Dendritic cell treated with granulocyte-macrophage colony-stimulating factor and Interleukin-4, amounts not matched to agents 40 ng/mL and 50 ng/mL, for 4 days (primary cell): Measurements from ENCODE around the gene FRMD6.

Source experiments
- H3K27ac Mint-ChIP-seq: one replicate; pipeline ENCODE4 v1.8.0; 2022; ENCODE audit warnings: mild to moderate bottlenecking, mixed read lengths
- H3K27me3 Mint-ChIP-seq: one replicate; pipeline ENCODE4 v1.8.0; 2022; ENCODE audit warnings: mild to moderate bottlenecking, mixed read lengths
- H3K36me3 Mint-ChIP-seq: one replicate; pipeline ENCODE4 v1.8.0; 2022; ENCODE audit warnings: low read depth, mixed read lengths
- H3K4me1 Mint-ChIP-seq: one replicate; pipeline ENCODE4 v1.8.0; 2022; ENCODE audit warnings: low read depth, mixed read lengths
- H3K4me3 Mint-ChIP-seq: one replicate; pipeline ENCODE4 v1.8.0; 2022; ENCODE audit warnings: mild to moderate bottlenecking, moderate library complexity, mixed read lengths
- H3K9me3 Mint-ChIP-seq: one replicate; pipeline ENCODE4 v1.8.0; 2022; ENCODE audit warnings: mixed read lengths
- intact Hi-C: fragments of 100-400 bp; cut with micrococcal nuclease; formaldehyde crosslinking; loops from one replicate; pipeline ENCODE4 v1.15.0; 2022

Gene FRMD6

DNA sequence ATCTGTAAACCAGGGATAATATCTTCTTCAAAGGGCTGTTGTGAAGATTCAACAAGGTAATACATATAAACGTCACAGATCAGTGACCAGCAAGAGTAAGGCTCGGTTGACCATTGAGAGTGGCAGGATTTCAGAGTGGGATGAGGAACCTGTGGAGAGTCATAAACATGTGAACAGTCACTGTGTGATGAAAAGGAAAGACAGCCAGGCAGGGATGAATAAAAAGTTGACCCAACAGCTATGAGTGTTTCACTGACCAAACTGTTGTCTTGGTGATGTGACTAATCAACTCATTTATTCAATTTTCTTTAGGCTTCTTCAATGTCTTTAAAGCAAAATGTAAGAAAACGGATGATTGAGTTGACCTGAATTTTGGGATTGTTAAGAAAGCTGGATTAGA, 8.6 kb upstream of the FRMD6 start:
- intact Hi-C loops, result no loop called here
- H3K27me3 Mint-ChIP-seq, result peaks cover 2% of the 10 kb centered on the region
- no peaks in the 10 kb centered on the region for H3K9me3 Mint-ChIP-seq
- no peak overlapping the region for H3K27ac Mint-ChIP-seq
- no peaks in the 10 kb centered on the region for H3K36me3 Mint-ChIP-seq
- H3K4me3 Mint-ChIP-seq, result no peak overlapping the region
- H3K4me1 Mint-ChIP-seq, result no peaks in the 10 kb centered on the region

DNA sequence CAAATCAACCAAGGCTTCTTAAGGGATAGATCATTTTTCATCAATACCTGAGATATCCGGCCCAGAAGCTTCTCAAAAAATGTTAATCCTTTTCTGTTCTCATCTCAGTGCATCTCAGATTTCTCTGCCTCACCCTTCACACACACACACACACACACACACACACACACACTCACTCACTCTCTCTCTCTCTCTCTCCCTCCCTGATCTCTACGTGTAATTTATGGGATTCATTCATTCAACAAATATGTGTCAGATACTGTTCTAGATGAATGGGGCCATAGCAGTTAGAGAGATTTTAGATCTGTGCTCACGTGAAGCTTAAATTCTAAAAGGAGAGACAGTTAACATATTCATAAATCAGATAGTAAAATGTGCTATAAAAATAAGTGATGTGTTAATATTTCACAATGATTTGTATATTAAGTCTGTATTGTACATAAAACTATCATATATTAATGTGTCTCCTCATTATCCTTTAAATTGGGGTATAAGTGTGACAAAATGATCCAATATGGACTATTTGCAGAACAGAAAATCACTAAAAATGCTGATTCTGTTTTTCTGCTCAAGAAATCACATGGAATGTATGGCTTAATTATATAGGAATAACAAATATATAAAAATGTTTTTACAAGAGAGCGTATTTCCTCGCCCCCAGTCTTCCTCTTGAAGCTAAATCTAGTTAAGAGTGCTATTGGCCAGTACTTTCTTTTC, 7.3 kb upstream of the FRMD6 start:
- intact Hi-C loops, result no loop called here
- no peak overlapping the region for H3K27ac Mint-ChIP-seq

DNA sequence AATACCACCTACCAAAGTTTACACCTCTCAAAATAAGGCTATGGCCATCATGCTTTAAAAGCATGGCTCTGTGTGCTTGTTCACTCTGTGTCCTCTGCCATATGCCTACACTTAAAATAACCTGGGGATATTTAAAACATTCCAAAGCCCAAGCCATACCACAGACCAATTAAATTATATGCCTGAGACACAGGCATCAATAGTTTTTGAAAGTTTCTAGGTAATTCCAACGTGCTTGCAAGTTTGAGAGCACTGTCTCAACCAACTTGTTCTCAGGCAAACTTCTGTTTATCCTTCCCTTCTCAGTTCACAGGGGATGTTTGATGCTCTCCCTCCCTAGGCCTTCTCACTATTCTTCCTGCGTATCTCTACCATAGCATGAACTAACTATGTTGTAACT, 3.4 kb upstream of the FRMD6 start:
- peaks cover 15% of the 10 kb centered on the region for H3K4me1 Mint-ChIP-seq
- peaks cover 7% of the 10 kb centered on the region for H3K36me3 Mint-ChIP-seq
- no peaks in the 10 kb centered on the region for H3K9me3 Mint-ChIP-seq
- intact Hi-C loops, result no loop called here
- H3K27me3 Mint-ChIP-seq, result peaks cover 10% of the 10 kb centered on the region
- H3K27ac Mint-ChIP-seq, result no peak overlapping the region
- H3K4me3 Mint-ChIP-seq, result no peak overlapping the region

More for the DNA sequence above, 7.3 kb upstream of the FRMD6 start:
- Mint-ChIP-seq H3K36me3 (no peaks in the 10 kb centered on the region), H3K9me3 (no peaks in the 10 kb centered on the region), H3K27me3 (no peaks in the 10 kb centered on the region), H3K4me3 (no peak overlapping the region), H3K4me1 (no peaks in the 10 kb centered on the region)

DNA sequence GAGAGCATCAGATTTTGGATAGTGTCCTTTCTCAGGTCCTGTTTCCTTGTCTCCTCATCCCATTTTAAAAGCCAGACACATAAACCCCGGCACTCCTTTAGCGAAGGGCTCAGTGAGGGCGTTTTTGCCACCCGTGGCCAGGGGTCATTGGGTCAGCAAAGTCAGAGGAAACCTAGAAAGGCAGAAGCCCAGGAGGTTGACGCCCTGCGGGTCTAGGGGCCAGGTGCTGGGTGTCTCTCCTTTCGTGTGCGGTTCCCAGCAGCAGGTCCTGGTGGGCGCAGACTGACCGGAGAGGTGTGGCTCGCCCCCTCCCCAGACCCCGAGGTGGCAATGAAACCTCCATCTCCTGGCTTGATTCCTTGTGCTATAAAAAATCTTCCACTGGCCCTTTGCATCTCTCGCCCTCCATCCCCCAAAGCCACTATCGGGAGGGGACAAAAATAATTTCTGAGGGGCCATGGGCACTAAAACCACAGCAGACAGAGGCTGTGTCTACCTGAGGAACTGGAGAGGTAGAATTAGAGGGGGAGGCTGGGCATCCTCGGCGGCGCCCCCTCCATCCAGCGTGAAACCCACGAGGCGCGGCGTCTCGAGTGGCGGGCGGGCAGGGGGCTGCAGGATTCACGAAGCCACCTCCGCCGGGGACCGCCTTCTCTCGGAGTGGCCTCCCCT, 858 bp upstream of the FRMD6 start:
- Mint-ChIP-seq H3K4me1 (peaks cover 23% of the 10 kb centered on the region), H3K27ac (peak overlapping the region; percentile 92), H3K36me3 (peaks cover 7% of the 10 kb centered on the region), H3K9me3 (no peaks in the 10 kb centered on the region), H3K27me3 (peaks cover 22% of the 10 kb centered on the region), H3K4me3 (peak overlapping the region; percentile 84)
- intact Hi-C loops, result loop anchor here (5.0 to 10.0 kb wide), 4 partner anchors 131 to 366 kb away; partner anchors contain the start of genes GNG2 and RTRAF

DNA sequence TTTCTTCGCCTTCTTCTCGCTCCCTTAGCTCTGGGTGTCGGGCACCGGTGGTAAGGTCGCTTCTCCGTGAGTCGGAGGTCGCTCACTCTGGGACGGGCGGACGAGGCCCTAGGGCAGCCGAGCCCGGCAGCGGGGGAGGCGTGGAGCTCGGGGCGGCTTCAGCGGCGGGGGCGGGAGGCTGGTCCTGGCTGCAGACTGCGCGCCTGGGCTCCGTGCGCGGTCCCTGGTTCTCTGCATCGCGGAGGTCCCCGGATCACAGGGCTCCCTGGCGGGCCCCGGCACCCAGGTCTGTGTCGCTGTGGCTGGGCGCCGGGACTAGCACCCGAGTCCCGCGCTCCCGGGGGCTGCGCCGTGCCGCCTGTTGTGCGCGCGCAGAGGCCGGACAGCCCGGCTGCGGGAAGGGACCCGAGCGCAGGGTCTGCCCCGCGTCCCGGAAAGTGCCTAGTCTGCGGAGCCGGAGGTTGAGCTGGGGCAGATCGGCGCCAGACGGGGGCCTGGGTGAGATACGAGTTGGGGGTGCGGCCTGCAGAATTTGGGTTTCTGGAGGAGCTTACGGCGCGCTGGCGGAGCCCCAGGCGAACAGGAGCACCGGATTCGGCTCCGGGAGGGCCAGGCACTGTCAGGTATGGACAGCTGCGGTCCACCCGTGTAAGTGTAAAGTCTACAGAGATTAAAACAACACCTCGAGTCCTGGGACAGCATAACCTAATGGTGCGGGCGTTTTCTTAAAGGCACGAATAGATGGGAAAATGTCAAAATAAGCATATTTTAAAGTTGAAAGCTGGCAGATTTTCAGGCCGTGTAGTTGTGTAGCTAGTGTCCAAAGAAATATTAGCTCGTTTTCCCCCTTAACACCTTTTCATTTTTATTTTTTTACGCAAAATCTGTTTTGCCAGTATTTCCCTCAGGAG, 713 bp downstream of the FRMD6 start:
- peaks cover 7% of the 10 kb centered on the region for H3K36me3 Mint-ChIP-seq
- intact Hi-C loops, result loop anchor here (5.0 to 10.0 kb wide), 4 partner anchors 130 to 368 kb away; partner anchors contain the start of genes GNG2 and RTRAF
- peaks cover 24% of the 10 kb centered on the region for H3K27me3 Mint-ChIP-seq
- H3K9me3 Mint-ChIP-seq, result no peaks in the 10 kb centered on the region
- H3K4me3 Mint-ChIP-seq, result peak overlapping the region; percentile 87
- peak overlapping the region; percentile 92 for H3K27ac Mint-ChIP-seq
- H3K4me1 Mint-ChIP-seq, result peaks cover 23% of the 10 kb centered on the region

DNA sequence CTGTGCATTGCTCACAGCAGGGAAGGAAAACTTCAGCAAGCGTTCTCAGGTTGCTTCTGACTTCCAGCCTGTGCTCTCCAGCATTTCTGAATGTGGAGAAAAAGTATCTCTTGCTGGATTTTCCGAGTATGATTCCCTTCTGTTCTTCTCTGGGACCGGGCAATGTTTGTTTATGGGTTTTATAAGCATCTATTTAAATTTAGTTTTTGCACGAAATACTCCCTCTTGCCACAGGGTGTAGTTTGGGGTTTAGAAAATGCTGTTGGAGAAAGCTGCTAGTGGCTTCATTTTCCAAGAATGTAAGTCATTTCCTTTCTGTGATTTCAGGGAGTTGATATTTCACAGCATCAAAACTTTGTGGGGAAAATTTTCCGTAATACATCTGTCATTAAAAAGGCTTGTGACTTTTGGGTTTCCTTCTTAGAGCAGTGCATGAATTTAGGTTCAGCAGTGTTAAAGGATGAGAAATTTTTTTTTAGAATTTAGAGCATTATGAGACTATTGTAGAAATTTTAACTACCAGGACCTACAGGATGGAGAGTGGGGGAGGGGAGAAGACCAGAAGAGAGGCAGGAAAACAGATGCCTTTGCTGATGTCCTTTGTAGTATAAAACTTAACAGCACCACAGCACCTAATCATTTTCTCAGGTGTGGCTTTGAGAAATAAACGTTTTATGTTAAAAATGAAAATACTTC, 1.5 kb downstream of the FRMD6 start:
- H3K4me1 Mint-ChIP-seq, result peaks cover 23% of the 10 kb centered on the region
- H3K27ac Mint-ChIP-seq, result no peak overlapping the region
- peaks cover 24% of the 10 kb centered on the region for H3K27me3 Mint-ChIP-seq
- H3K4me3 Mint-ChIP-seq, result peak overlapping the region; percentile 87
- H3K36me3 Mint-ChIP-seq, result peaks cover 7% of the 10 kb centered on the region
- intact Hi-C loops, result loop anchor here (5.0 to 10.0 kb wide), 4 partner anchors 129 to 368 kb away; partner anchors contain the start of genes GNG2 and RTRAF
- no peaks in the 10 kb centered on the region for H3K9me3 Mint-ChIP-seq

DNA sequence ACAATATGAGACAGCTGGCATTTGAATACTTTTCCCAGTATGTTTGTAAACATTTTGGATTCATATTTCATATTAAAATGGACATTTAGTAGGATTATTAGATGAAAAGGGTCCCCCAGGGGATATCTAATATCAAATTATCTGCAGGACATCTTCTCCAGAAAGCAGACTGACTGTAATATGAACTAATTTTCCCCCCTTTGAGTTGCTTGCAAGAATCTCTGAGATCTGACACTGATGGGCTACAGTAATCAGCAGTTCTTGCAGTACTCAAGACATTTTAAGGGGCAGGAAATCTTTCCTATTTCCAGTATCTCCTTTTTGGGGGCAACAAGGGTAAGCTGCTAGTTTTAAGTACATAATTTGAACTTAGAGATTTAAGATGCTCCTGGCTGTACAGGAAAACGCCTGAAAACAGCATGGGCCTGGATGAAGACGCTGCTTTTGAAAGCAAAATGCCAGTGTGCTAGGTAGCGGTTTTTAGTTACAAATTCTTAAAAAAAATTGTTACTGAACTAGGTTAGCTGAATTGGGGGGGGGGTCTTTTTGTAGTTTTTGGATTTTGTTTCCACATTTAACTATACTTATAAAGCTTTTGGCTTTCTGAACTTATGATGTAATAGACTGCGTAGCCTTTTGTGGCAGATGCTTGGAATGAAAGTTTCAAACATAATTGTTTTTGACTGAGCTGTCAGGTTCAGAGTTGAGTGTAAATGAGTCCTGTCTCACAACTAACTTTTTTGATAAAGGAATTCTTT, 2.2 kb downstream of the FRMD6 start:
- Mint-ChIP-seq H3K36me3 (peaks cover 7% of the 10 kb centered on the region), H3K9me3 (no peaks in the 10 kb centered on the region), H3K27ac (no peak overlapping the region), H3K4me1 (peaks cover 23% of the 10 kb centered on the region), H3K27me3 (peaks cover 24% of the 10 kb centered on the region), H3K4me3 (no peak overlapping the region)
- intact Hi-C loops, result loop anchor here (5.0 to 10.0 kb wide), 4 partner anchors 128 to 369 kb away; partner anchors contain the start of genes GNG2 and RTRAF

DNA sequence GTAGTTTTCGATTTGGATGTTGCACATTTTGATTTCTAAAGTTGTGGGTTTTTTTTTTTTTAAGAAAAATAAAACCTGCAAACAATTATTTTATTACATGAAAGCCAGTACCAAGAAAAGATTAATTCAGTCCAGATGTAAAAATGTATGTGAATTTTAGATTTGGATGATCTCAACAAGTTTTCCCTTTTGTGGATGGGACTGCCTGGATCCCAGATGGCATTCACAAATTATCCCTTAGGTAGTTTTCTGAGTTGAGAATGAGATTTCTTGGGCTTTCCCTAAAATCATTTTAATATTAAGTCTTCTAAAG, 2.8 kb downstream of the FRMD6 start:
- H3K27me3 Mint-ChIP-seq, result peaks cover 24% of the 10 kb centered on the region
- H3K36me3 Mint-ChIP-seq, result peaks cover 7% of the 10 kb centered on the region
- H3K9me3 Mint-ChIP-seq, result no peaks in the 10 kb centered on the region
- no peak overlapping the region for H3K27ac Mint-ChIP-seq
- intact Hi-C loops, result loop anchor here (5.0 to 10.0 kb wide), 4 partner anchors 128 to 370 kb away; partner anchors contain the start of genes GNG2 and RTRAF
- peaks cover 23% of the 10 kb centered on the region for H3K4me1 Mint-ChIP-seq
- no peak overlapping the region for H3K4me3 Mint-ChIP-seq

DNA sequence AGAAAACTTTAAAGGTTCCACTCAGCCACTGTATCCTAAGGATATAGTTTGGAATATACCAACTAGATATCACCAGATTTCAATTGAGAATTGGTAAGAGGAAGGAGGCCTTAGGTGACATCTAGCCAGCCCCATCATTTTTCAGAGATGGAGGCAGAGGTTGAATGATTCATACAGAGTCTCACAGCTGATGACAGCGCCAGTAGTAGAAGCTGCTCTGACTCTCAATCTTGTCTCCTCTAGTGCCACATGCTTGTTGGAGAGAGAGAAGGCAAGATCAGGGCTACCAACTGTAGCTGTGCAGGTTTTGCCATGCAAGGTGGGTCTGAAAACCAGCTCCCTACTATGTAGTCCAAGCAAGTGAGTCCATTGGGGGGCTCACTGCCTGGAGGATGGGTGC, 6.1 kb downstream of the FRMD6 start:
- Mint-ChIP-seq H3K27ac (no peak overlapping the region), H3K27me3 (peaks cover 19% of the 10 kb centered on the region), H3K4me3 (no peak overlapping the region), H3K36me3 (no peaks in the 10 kb centered on the region), H3K9me3 (no peaks in the 10 kb centered on the region), H3K4me1 (peaks cover 21% of the 10 kb centered on the region)
- intact Hi-C loops, result loop anchor here (10.0 kb wide), 2 partner anchors 207 to 373 kb away; partner anchors contain the start of gene GNG2

DNA sequence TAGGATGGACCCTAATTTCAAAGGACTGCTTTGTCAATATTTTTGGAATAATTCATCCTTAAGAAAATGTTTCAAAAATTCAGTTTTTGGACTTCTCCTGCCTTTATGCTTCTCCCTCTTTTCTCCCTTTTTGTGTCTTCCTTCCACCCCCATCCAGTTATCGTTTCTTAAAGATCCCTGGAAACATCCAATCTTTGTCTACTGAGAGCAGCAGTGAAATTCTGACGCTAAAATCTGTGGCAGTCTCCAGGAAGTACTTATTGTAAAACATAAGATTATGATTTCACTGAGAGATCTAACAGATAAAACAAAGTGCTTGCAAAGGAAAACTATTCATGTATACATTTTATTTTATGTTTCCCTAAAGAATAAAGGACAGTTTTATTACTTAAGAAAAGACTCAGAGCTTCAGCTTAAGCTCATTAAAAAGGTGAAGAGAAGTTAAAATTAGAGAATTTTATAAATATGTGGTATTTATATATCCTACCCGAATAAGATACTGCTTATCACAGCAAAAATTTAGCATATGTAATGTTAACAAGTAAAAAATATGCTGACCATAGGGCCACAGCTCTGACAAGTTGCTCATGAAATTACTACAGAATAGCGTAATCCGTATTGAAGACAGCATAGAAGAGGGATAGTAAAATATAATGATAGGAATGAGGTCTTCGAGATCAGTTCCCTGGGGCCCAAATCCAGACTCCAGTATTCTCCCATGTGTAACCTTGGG, 6.9 kb downstream of the FRMD6 start:
- Mint-ChIP-seq H3K9me3 (no peaks in the 10 kb centered on the region), H3K27me3 (peaks cover 11% of the 10 kb centered on the region), H3K4me1 (peaks cover 12% of the 10 kb centered on the region), H3K4me3 (no peak overlapping the region), H3K27ac (no peak overlapping the region), H3K36me3 (no peaks in the 10 kb centered on the region)
- intact Hi-C loops, result loop anchor here (10.0 kb wide), 2 partner anchors 206 to 374 kb away; partner anchors contain the start of gene GNG2

DNA sequence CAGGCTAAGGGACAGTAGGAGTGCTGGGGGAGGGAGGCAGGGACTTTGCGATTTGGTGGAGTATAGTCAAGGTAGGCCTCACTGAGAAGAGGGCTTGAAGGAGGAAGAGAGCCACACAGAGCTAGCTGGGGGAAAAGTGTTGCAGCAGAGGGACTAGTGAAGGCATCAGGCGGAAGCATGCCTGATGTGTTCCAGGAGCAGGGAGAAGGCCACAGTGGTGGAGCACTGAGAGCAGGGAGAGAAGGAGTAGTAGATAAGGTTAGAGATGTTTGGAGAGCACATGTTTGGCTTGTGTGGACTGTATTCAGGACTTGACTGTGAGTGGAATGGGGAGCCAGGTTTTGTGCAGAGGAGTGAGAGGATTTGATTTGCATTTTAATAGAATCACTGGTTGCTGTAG, 9.0 kb downstream of the FRMD6 start:
- Mint-ChIP-seq H3K9me3 (peaks cover 5% of the 10 kb centered on the region), H3K4me3 (no peak overlapping the region), H3K27ac (no peak overlapping the region), H3K4me1 (peaks cover 7% of the 10 kb centered on the region), H3K36me3 (no peaks in the 10 kb centered on the region), H3K27me3 (peaks cover 2% of the 10 kb centered on the region)
- intact Hi-C loops, result no loop called here

DNA sequence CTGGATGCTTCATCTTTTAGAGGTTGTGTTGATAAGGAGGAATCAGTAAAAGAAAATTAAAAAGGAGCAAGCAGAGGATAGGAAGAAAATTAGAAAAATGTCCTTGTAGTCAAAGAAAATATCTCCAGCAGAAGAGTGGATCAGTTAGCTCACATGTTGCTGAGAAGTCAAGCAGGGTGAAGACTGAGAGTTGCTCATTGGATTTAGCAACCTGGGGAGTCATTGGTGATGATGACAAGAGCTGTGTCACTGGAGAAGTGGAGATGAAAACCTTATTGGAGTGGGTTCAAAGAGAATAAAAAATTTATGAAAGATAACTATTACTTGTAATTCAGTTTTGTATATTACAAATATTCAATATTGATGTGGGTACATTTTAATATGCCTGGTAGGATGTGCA, 9.8 kb downstream of the FRMD6 start:
- peaks cover 9% of the 10 kb centered on the region for H3K9me3 Mint-ChIP-seq
- intact Hi-C loops, result no loop called here
- H3K36me3 Mint-ChIP-seq, result no peaks in the 10 kb centered on the region
- peaks cover under 1% of the 10 kb centered on the region for H3K27me3 Mint-ChIP-seq
- H3K4me3 Mint-ChIP-seq, result no peak overlapping the region
- peaks cover 7% of the 10 kb centered on the region for H3K4me1 Mint-ChIP-seq
- no peak overlapping the region for H3K27ac Mint-ChIP-seq
